COR-L47 (cell line): ENCODE data around the gene TAF4.
"Not testable (repeated sequence)": the region's sequence is repeated elsewhere in the genome, so short reads cannot be mapped to it uniquely, and the experiment has no call there.

Source experiments
- DNase-seq: peaks from one replicate; lab custom pipeline; 2025; lab: John Stamatoyannopoulos, UW

The TAF4 gene

GRCh38 chr20:62055862-62056115 lies 9.9 kb downstream of the TAF4 start:
- DNase-seq: not testable (repeated sequence)

GRCh38 chr20:62055106-62055861 lies 10.4 kb downstream of the TAF4 start:
- no peak for DNase-seq

GRCh38 chr20:62054451-62054953 lies 11.2 kb downstream of the TAF4 start:
- no peak for DNase-seq

GRCh38 chr20:62053465-62054196 lies 12.1 kb downstream of the TAF4 start:
- no peak for DNase-seq

GRCh38 chr20:62052842-62053464 lies 12.7 kb downstream of the TAF4 start:
- no peak for DNase-seq

- no peak for DNase-seq
Observed at GRCh38 chr20:62052336-62052841, 13.3 kb downstream of the TAF4 start.

- DNase-seq: no peak
Observed at GRCh38 chr20:62051546-62052255, 14.0 kb downstream of the TAF4 start.

GRCh38 chr20:62051144-62051543 lies 14.5 kb downstream of the TAF4 start:
- no peak for DNase-seq

- no peak for DNase-seq
Observed at GRCh38 chr20:62050166-62051120, 15.2 kb downstream of the TAF4 start.

- no peak for DNase-seq
Observed at GRCh38 chr20:62049342-62050165, 16.1 kb downstream of the TAF4 start.

GRCh38 chr20:62048821-62049291 lies 16.8 kb downstream of the TAF4 start:
- DNase-seq: no peak

- no peak for DNase-seq
Observed at GRCh38 chr20:62048346-62048761, 17.3 kb downstream of the TAF4 start.

GRCh38 chr20:62047666-62048345 lies 17.9 kb downstream of the TAF4 start:
- no peak for DNase-seq

- DNase-seq: no peak
Observed at GRCh38 chr20:62046431-62046830, 19.2 kb downstream of the TAF4 start.

GRCh38 chr20:62045529-62046285 lies 20.0 kb downstream of the TAF4 start:
- DNase-seq: no peak

- no peak for DNase-seq
Observed at GRCh38 chr20:62045118-62045517, 20.6 kb downstream of the TAF4 start.

- DNase-seq: no peak
Observed at GRCh38 chr20:62044631-62045030, 21.1 kb downstream of the TAF4 start.

GRCh38 chr20:62043131-62043914 lies 22.4 kb downstream of the TAF4 start:
- no peak for DNase-seq
